WI38 (cell line): ENCODE data around the gene IL5RA.

Source experiments
- H3K4me3 ChIP-seq: 2 replicates; pipeline ENCODE4 v1.5.1; 2011; ENCODE audit warnings: low read depth, mild to moderate bottlenecking, control low read depth, low read length
- CTCF ChIP-seq: IDR thresholded peaks from 2 replicates; pipeline ENCODE4 v1.5.1; 2012; ENCODE audit warnings: low read depth, mild to moderate bottlenecking, control low read depth, low read length

Gene IL5RA

GRCh38 chr3:3066378-3066777, 43.8 kb downstream of the IL5RA start:
- TF ChIP-seq CTCF = no peak

GRCh38 chr3:3065876-3066275, 44.3 kb downstream of the IL5RA start:
- no peak for TF ChIP-seq CTCF
- H3K4me3 ChIP-seq = no peak overlapping the region

More at GRCh38 chr3:3066378-3066777, 43.8 kb downstream of the IL5RA start:
- H3K4me3 ChIP-seq = no peak overlapping the region

GRCh38 chr3:3064297-3064696, 45.9 kb downstream of the IL5RA start:
- H3K4me3 ChIP-seq = no peak overlapping the region
- no peak for TF ChIP-seq CTCF

- TF ChIP-seq CTCF = no peak
- no peak overlapping the region for H3K4me3 ChIP-seq
Observed at GRCh38 chr3:3059645-3060044, 50.5 kb downstream of the IL5RA start.

- H3K4me3 ChIP-seq = no peak overlapping the region
- TF ChIP-seq CTCF = no peak
Observed at GRCh38 chr3:3053974-3054373, 56.2 kb downstream of the IL5RA start.

GRCh38 chr3:3038201-3038991, 71.8 kb downstream of the IL5RA start:
- no peak overlapping the region for H3K4me3 ChIP-seq
- TF ChIP-seq CTCF = no peak

- no peak for TF ChIP-seq CTCF
- no peak overlapping the region for H3K4me3 ChIP-seq
Observed at GRCh38 chr3:3037156-3037555, 73.0 kb downstream of the IL5RA start.
